ENCODE data around the gene REELD1.
A peak's percentile ranks its signal among the peaks of the same experiment; 100 is the strongest.

The REELD1 gene

GRCh38 chr4:146202665-146203064 lies 11.7 kb upstream of the REELD1 start:
- Histone ChIP-seq H3K4me3 (ENCODE audit: low read depth, low read length) (no peak overlapping the region), H2BK5ac (ENCODE audit: low read depth, low read length, poor library complexity) (no peak overlapping the region), H4K8ac (ENCODE audit: low read depth, low read length) (no peak overlapping the region), H2BK120ac (ENCODE audit: insufficient read depth, low read length, poor library complexity) (no peak overlapping the region), H2AFZ (ENCODE audit: insufficient read depth, low read length, poor library complexity) (no peak overlapping the region), H2AK5ac (ENCODE audit: low read length) (no peak overlapping the region), H3K4me1 (ENCODE audit: control insufficient read depth in 1 of 2, insufficient read depth in 2 of 2, low read length in 2 of 2) (no peaks in the 10 kb centered on the region), H3K9ac (ENCODE audit: low read length) (no peak overlapping the region), H3K79me1 (ENCODE audit: low read length) (no peaks in the 10 kb centered on the region), H3K4me2 (ENCODE audit: low read length) (no peak overlapping the region), H4K12ac (ENCODE audit: low read depth, low read length) (no peak overlapping the region), H3K14ac (ENCODE audit: low read length) (no peak overlapping the region), H3K79me2 (ENCODE audit: control insufficient read depth, insufficient read depth, low read length, poor library complexity) (peaks cover 1% of the 10 kb centered on the region), H3K27ac (ENCODE audit: low read depth, low read length) (no peak overlapping the region), H3K4ac (ENCODE audit: low read depth, low read length) (no peak overlapping the region), H3K9me3 (ENCODE audit: insufficient read depth, low read depth, low read length) (no peaks in the 10 kb centered on the region), H2BK12ac (ENCODE audit: low read length) (no peak overlapping the region), H3K36me3 (ENCODE audit: control insufficient read depth in 1 of 2, insufficient read depth in 2 of 2, low read length in 2 of 2) (no peaks in the 10 kb centered on the region), H4K91ac (ENCODE audit: low read depth, low read length) (no peak overlapping the region), H3K18ac (ENCODE audit: low read length) (no peak overlapping the region), H3K23ac (ENCODE audit: low read length) (no peak overlapping the region), H3K27me3 (ENCODE audit: insufficient read depth, low read length) (no peaks in the 10 kb centered on the region)
- no CpG with 5 or more reads among the region's 2 CpGs for WGBS (ENCODE audit: extremely low coverage, insufficient coverage, insufficient read length)
- no peak for DNase-seq

- Histone ChIP-seq H3K27me3 (ENCODE audit: insufficient read depth, low read length) (no peaks in the 10 kb centered on the region), H4K8ac (ENCODE audit: low read depth, low read length) (no peak overlapping the region), H2AFZ (ENCODE audit: insufficient read depth, low read length, poor library complexity) (no peak overlapping the region), H2BK120ac (ENCODE audit: insufficient read depth, low read length, poor library complexity) (no peak overlapping the region), H2AK5ac (ENCODE audit: low read length) (no peak overlapping the region), H3K4me1 (ENCODE audit: control insufficient read depth in 1 of 2, insufficient read depth in 2 of 2, low read length in 2 of 2) (no peaks in the 10 kb centered on the region), H2BK5ac (ENCODE audit: low read depth, low read length, poor library complexity) (no peak overlapping the region), H3K27ac (ENCODE audit: low read depth, low read length) (no peak overlapping the region), H3K23ac (ENCODE audit: low read length) (no peak overlapping the region), H3K79me2 (ENCODE audit: control insufficient read depth, insufficient read depth, low read length, poor library complexity) (peaks cover 1% of the 10 kb centered on the region), H3K79me1 (ENCODE audit: low read length) (peaks cover 2% of the 10 kb centered on the region), H4K91ac (ENCODE audit: low read depth, low read length) (no peak overlapping the region), H3K9me3 (ENCODE audit: insufficient read depth, low read depth, low read length) (no peaks in the 10 kb centered on the region), H3K4me3 (ENCODE audit: low read depth, low read length) (no peak overlapping the region), H3K36me3 (ENCODE audit: control insufficient read depth in 1 of 2, insufficient read depth in 2 of 2, low read length in 2 of 2) (no peaks in the 10 kb centered on the region), H3K9ac (ENCODE audit: low read length) (no peak overlapping the region), H4K12ac (ENCODE audit: low read depth, low read length) (no peak overlapping the region), H3K4ac (ENCODE audit: low read depth, low read length) (no peak overlapping the region), H3K18ac (ENCODE audit: low read length) (no peak overlapping the region), H2BK12ac (ENCODE audit: low read length) (no peak overlapping the region), H3K4me2 (ENCODE audit: low read length) (no peak overlapping the region), H3K14ac (ENCODE audit: low read length) (no peak overlapping the region)
- no peak for DNase-seq
- WGBS (ENCODE audit: extremely low coverage, insufficient coverage, insufficient read length), result no CpG with 5 or more reads among the region's 5 CpGs
Measured at GRCh38 chr4:146207410-146207809, 6.9 kb upstream of the REELD1 start.

GRCh38 chr4:146210890-146211289 lies 3.4 kb upstream of the REELD1 start:
- Histone ChIP-seq H3K4me1 (ENCODE audit: control insufficient read depth in 1 of 2, insufficient read depth in 2 of 2, low read length in 2 of 2) (no peaks in the 10 kb centered on the region), H3K14ac (ENCODE audit: low read length) (no peak overlapping the region), H3K27ac (ENCODE audit: low read depth, low read length) (no peak overlapping the region), H3K79me2 (ENCODE audit: control insufficient read depth, insufficient read depth, low read length, poor library complexity) (no peaks in the 10 kb centered on the region), H2BK120ac (ENCODE audit: insufficient read depth, low read length, poor library complexity) (no peak overlapping the region), H4K8ac (ENCODE audit: low read depth, low read length) (no peak overlapping the region), H3K18ac (ENCODE audit: low read length) (no peak overlapping the region), H3K9ac (ENCODE audit: low read length) (no peak overlapping the region), H4K91ac (ENCODE audit: low read depth, low read length) (no peak overlapping the region), H2BK5ac (ENCODE audit: low read depth, low read length, poor library complexity) (no peak overlapping the region), H2AK5ac (ENCODE audit: low read length) (no peak overlapping the region), H4K12ac (ENCODE audit: low read depth, low read length) (no peak overlapping the region), H3K4ac (ENCODE audit: low read depth, low read length) (no peak overlapping the region), H3K79me1 (ENCODE audit: low read length) (peaks cover 2% of the 10 kb centered on the region), H3K27me3 (ENCODE audit: insufficient read depth, low read length) (no peaks in the 10 kb centered on the region), H3K36me3 (ENCODE audit: control insufficient read depth in 1 of 2, insufficient read depth in 2 of 2, low read length in 2 of 2) (no peaks in the 10 kb centered on the region), H3K9me3 (ENCODE audit: insufficient read depth, low read depth, low read length) (no peaks in the 10 kb centered on the region), H2BK12ac (ENCODE audit: low read length) (no peak overlapping the region), H3K23ac (ENCODE audit: low read length) (no peak overlapping the region), H3K4me3 (ENCODE audit: low read depth, low read length) (no peak overlapping the region), H2AFZ (ENCODE audit: insufficient read depth, low read length, poor library complexity) (no peak overlapping the region), H3K4me2 (ENCODE audit: low read length) (no peak overlapping the region)
- DNase-seq, result peak in 1 of 2 donors; percentile 3
- WGBS (ENCODE audit: extremely low coverage, insufficient coverage, insufficient read length), result no CpG with 5 or more reads among the region's 2 CpGs

GRCh38 chr4:146211440-146211839 lies 2.9 kb upstream of the REELD1 start:
- Histone ChIP-seq H3K9ac (ENCODE audit: low read length) (no peak overlapping the region), H4K8ac (ENCODE audit: low read depth, low read length) (no peak overlapping the region), H3K4ac (ENCODE audit: low read depth, low read length) (no peak overlapping the region), H3K79me1 (ENCODE audit: low read length) (peaks cover 2% of the 10 kb centered on the region), H2BK12ac (ENCODE audit: low read length) (no peak overlapping the region), H3K9me3 (ENCODE audit: insufficient read depth, low read depth, low read length) (no peaks in the 10 kb centered on the region), H3K4me3 (ENCODE audit: low read depth, low read length) (no peak overlapping the region), H3K27me3 (ENCODE audit: insufficient read depth, low read length) (no peaks in the 10 kb centered on the region), H2AFZ (ENCODE audit: insufficient read depth, low read length, poor library complexity) (no peak overlapping the region), H3K36me3 (ENCODE audit: control insufficient read depth in 1 of 2, insufficient read depth in 2 of 2, low read length in 2 of 2) (no peaks in the 10 kb centered on the region), H4K12ac (ENCODE audit: low read depth, low read length) (no peak overlapping the region), H3K14ac (ENCODE audit: low read length) (no peak overlapping the region), H4K91ac (ENCODE audit: low read depth, low read length) (no peak overlapping the region), H2AK5ac (ENCODE audit: low read length) (no peak overlapping the region), H3K4me2 (ENCODE audit: low read length) (no peak overlapping the region), H3K4me1 (ENCODE audit: control insufficient read depth in 1 of 2, insufficient read depth in 2 of 2, low read length in 2 of 2) (no peaks in the 10 kb centered on the region), H3K27ac (ENCODE audit: low read depth, low read length) (no peak overlapping the region), H3K79me2 (ENCODE audit: control insufficient read depth, insufficient read depth, low read length, poor library complexity) (no peaks in the 10 kb centered on the region), H2BK5ac (ENCODE audit: low read depth, low read length, poor library complexity) (no peak overlapping the region), H2BK120ac (ENCODE audit: insufficient read depth, low read length, poor library complexity) (no peak overlapping the region), H3K18ac (ENCODE audit: low read length) (no peak overlapping the region), H3K23ac (ENCODE audit: low read length) (no peak overlapping the region)
- no CpG with 5 or more reads among the region's 7 CpGs for WGBS (ENCODE audit: extremely low coverage, insufficient coverage, insufficient read length)
- DNase-seq, result no peak
